AG20443 (cell line): ENCODE measurements around the gene ZYG11B.
"Not testable (repeated sequence)": the region's sequence is repeated elsewhere in the genome, so short reads cannot be mapped to it uniquely, and the experiment has no call there.

Source experiments
- DNase-seq: peaks from one replicate; pipeline ENCODE4 v3.0.0; 2012; ENCODE audit warnings: low spot score, mixed read lengths

The ZYG11B gene

DNA sequence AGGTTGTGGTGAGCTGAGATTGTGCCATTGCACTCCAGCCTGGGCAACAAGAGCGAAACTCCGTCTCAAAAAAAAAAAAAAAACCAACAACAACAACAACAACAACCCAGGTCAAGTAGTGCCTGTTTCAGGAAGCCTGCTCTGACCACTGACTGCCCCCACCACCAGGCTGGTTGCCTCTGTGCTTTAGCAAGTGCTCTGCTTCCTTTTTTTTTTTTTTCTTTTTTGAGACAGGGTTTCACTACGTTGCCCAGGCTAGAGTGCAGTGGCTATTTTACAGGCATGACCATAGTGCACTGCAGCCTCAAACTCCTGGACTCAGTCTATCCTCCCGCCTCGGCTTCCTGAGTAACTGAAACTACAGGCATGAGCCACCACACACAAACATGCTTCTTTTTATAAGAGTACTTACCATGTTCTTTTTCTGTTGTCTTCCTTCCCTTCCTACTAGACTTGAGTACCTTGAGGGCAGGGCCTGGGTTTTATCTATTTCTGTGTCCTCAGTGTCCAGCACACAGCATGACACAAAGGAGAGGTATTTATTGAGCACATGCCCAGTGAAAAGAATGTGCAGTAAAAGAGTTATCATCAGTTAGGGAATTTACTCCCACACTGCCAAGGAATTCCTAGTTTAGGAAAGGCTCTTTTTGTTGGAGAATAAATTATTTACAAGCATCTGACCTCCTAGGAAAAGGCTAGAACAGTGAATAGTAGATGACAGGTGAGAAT is 18.2 kb upstream of the ZYG11B start:
- DNase-seq = peak; percentile 83

DNA sequence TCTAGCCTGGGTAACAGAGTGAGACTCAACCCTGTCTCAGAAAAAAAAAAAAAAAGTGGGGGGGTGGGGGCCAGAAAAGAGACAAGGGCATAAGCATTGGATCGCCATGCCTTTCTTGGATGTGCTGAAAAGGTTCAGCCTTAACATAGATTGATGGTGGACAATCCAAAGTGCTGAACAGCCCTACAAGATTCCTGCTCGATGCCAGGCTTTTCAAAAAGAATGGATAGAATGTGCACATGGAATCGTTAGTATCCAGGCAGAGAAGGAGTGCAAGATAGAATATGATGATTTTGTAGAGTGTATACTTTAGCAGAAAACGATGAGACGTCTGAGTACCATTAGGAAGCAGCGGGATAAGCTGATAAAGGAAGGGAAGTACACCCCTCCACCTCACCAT is 17.2 kb upstream of the ZYG11B start:
- no peak for DNase-seq

DNA sequence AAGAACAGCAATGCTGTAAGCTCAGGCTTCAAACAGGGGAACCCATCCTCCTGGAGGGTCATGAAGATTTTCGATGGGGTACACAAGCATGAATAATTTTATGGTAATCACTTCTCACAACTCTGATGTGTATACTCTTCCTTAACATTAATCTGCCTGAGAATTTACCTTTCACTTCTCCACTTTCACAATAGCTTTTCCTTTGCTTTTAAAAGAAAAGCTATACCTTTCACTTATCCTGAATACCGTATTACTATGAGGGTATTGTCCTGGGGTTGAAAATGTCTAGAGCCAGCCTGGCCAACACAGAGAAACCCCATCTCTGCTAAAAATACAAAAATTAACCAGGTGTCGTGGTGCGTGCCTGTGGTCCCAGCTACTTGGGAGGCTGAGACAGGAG is 12.7 kb upstream of the ZYG11B start:
- no peak for DNase-seq

DNA sequence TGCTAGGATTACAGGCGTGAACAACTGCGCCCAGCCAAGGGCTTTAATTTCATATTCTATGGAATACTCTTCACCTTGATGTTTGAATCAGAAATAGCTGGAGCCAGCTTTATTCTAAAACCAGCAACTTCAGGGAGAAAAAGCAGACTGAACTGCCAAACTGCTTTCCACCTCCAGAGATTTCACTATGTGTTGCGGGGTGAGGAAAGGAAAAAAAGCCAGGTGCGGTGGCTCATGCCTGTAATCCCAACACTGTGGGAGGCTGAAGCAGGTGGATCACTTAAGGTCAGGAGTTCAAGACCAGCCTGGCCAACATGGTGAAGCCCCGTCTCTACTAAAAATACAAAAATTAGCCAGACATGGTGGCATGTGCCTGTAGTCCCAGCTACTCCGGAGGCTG is 11.0 kb upstream of the ZYG11B start:
- not testable (repeated sequence) for DNase-seq

DNA sequence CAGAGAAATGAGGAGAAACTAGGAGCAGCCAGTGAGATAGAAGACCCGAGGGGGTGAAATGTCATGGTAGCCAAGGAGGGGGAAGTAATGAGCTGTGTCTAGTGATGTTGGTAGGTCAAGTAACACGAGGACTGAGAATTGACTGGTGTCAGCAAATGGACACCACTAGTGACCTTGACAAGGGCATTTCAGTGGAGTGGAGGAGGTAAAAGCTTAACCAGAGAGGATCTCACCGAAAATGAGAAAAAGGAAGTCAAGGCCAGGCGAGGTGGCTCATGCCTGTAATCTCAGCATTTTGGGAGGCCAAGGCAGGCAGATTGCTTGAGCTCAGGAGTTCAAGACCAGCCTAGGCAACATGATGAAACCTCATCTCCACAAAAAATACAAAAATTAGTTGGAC is 3.0 kb upstream of the ZYG11B start:
- no peak for DNase-seq

DNA sequence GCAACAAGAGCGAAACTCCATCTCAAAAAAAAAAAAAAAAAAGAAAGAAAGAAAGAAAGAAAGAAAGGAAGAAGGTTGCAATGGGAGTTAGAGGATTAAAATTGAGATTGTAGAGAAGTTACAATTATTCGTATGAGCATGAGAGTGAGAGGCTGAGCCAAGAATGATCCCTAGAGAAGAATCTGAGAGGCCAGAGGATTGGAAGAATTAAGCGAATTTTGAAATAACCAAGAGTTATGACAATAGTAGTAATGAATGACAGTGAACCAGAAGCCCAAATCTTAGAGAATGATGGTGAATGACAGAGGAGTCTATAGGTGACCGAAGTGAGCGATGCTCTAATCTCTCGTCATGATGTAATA is 369 bp upstream of the ZYG11B start:
- DNase-seq = no peak

DNA sequence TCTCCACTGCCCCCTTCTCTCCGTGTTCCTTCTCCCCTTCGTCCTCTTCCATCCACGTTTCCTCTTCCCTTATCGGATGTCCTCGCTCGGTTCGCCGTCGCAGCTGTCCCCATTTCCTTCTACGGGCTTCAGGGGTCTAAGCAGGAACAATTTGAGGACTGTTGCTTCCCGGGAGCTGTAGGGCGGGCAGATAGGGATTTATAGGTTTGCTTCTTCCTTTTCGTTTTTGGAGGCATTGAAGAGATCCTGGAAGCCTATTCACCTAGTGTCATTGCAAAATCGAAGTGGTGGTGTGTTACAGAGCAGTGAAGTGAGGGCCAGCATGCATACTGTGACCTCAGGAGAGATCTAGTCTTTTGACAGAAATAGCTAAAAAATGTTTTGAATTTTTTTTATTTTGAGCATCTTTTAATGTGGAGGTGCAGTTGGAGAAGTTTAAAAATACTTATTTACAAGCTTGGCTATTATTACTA is 897 bp downstream of the ZYG11B start:
- peak; percentile 21 for DNase-seq

DNA sequence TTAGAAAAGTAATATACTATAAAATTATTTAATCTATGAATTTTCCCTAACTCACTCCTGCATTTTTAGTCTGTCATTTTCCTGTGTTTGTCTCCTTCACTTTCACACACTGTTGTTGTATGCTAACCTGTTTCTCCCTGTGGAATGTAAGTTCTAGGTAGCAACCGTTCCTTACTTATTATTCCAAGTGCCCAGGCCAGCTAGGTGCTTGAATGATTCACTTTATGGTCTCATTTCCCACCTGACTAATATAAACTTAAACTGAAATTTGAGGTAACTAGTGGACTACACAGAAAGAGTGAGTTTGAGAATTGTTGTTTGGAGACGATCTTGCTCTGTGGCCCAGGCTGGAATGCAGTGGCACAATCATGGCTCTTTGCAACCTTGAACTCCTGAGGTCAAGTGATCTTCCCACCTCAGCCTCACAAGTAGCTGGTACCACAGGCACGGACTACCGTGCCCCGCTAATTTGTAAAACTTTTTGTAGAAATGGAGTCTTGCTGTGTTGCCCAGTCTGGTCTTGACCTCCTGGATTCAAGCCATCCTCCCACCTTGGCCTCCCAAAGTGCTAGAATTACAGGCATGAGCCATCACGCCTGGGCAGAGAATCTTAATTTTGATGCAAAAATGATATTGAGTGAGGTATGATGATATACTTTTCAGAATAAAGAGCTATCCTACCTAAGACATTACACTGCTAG is 1.9 kb downstream of the ZYG11B start:
- no peak for DNase-seq

DNA sequence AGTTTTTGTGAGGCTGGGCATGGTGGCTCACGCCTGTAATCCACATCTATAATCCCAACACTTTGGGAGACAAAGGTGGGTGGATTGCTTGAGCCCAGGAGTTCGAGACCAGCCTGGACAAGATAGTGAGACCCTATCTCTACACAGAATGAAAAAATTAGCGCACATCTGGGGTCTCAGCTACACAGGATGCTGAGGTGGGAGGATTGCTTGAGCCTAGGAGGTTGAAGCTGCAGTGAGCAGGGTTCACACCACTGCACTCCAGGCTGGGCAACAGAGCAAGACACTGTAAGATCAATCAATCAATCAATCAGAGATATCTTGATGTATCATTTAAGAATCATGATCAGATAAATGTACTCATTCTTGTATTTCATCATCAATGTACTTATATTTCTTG is 7.1 kb downstream of the ZYG11B start:
- no peak for DNase-seq

DNA sequence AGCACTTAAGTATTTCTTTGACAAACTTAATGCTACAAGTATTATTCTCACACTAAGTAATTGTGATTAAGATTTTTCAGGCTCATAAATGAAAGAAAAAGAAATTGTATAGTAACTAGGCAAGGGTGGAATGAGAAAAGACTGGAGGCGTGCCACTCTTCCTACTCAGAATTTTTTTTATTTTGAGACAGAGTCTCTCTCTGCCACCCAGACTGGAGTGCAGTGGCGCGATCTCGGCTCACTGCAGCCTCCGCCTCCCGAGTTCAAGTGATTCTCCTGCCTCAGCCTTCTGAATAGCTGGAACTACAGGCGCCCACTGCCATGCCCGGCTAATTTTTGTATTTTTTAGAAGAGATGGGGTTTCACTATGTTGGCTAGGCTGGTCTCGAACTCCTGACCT is 9.1 kb downstream of the ZYG11B start:
- not testable (repeated sequence) for DNase-seq

DNA sequence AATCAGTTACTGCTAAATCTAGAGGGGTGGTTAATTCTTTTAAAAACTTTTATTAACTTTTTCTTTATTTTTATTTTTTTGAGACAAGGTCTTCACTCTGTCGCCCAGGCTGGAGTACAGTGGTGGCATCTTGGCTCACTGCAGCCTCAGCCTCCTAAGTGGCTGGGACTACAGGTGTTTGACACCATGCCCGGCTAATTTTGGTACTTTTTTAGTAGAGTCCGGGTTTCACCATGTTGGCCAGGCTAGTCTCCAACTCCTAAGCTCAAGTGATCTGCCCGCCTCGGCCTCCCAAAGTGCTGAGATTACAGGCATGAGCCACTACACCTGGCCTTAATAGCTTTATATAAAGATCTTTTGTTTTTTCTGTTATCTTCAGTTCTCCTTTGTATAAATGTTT is 11.9 kb downstream of the ZYG11B start:
- no peak for DNase-seq

DNA sequence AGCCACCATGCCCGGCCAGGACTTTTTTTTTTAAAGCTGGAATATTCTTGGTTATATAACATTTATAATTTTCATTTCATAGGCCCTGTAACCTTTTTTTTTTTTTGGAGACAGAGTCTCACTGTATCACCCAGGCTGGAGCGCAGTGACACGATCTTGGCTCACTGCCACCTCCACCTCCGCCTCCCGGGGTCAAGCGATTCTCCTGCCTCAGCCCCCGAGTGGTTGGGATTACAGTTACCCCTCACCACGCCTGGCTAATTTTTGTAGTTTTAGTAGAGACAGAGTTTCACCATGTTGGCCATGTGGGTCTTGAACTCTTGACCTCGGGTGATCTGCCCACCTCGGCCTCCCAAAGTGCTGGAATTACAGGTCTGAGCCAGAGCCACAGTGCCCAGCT is 12.6 kb downstream of the ZYG11B start:
- DNase-seq = no peak

DNA sequence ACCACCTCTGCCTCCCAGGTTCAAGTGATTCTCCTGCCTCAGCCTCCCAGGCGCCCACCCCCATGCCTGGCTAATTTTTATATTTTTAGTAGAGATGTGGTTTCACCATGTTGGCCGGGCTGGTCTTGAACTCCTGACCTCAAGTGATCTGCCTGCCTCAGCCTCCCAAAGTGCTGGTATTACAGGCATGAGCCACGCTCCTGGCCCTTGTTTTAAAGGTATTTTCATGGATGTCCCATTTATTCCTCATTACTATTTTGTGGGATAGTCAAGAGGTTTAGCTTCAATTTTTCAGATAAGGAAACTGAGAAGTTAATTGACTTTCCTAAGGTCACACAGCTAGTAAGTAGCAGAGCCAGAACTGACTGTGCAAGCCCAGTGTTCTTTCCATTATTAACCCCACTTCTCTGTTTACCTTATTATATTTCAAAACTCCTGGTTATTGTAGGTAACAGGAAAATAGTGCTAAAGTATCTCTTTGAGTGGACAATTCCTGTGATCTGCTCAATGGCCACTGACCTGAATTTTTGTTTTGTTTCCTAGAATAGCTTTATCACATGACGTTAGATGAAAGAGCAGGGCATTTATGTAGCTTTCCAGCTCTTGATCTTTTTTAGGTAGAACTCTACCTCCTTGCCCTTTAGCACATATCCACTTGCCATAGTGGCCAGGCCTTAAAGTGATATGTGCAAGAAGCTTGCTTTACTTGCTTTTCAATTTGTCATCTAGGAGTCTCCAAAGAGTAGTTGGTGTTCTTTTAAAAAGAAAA is 13.6 kb downstream of the ZYG11B start:
- no peak for DNase-seq

DNA sequence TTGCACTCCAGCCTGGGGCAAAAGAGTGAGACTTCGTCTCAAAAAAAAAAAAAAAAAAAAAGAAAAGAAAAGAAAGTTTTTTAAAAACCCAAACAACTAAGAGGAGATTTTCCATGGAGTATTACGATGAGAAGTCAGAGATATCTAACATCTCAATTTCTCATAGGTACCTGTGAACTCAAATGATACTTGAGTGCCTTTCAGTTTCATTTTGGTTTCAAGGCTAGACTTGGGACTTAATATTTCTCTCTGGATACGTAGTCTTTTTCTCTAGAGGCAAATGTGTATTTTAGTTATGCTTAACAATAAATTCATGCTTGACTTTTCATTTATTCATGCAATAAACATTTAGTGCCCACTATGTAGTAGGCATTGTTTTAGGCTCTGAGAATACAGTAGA is 15.0 kb downstream of the ZYG11B start:
- DNase-seq = no peak

DNA sequence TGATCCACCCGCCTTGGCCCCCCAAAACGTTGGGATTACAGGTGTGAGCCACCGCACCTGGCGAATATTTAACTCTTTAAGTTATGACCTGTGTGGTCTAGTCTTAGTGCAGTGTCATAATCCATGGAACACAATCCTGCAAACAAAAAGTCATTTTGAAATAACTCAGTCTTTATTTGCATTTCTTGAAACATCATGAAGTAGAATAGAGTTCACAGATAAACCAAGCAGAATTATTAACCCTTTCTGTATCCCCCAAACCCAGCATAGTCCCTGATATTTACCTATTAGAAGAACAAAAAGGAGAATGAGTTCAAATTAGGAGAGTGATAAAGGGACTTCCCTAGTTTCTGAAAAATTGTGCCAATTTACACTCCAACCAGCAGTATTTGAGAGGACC is 19.9 kb downstream of the ZYG11B start:
- no peak for DNase-seq

DNA sequence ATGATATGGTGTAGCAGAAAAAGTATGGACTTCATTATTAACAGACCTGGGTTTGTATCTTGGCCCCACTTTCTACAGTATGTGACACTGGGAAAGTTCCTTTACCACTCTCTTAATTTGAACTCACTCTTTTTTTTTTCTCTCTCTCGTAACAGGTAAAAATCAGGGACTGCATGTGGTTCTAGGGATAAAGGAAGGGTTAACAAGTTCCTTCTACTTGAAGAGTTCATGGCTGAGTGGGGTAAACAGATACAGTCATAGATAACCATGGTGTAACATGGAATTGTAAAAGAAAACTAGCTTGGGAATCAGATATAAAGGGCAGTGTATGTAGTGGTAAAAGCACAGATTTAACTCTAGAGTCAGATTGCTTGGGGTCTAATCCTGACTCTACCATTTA is 21.2 kb downstream of the ZYG11B start:
- no peak for DNase-seq

DNA sequence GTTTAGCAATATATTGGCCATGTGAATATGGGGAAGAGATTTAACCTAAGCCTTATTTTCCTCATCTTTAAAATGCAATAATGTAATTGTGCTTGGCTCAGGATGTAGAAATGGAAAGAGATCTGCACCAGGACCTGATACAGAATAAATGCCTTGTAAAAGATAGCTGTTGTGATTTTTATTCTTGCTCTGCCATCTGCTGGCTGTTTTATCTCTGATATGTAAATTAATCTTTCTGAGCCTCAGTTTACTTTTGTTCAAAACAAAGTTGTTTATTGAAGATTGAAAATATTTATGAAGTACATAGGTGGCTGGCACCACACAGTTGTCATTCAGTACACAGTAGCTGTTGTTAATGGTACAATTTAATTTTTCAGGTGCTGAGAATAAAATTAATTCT is 21.9 kb downstream of the ZYG11B start:
- no peak for DNase-seq

DNA sequence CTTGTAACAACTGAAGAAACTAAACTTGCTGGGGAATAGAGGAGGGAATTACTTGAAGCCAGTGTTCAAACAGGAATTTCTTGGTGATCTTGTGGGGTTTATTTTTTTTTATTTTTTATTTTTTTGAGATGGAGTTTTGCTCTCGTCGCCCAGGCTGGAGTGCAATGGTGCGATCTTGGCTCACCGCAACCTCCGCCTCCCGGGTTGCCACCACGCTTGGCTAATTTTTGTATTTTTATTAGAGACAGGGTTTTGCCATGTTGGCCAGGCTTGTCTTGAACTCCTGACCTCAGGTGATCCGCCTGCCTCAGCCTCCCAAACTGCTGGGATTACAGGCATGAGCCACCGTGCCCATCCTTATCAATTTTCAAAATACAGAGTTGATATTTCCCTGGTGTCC is 23.2 kb downstream of the ZYG11B start:
- DNase-seq = not testable (repeated sequence)

DNA sequence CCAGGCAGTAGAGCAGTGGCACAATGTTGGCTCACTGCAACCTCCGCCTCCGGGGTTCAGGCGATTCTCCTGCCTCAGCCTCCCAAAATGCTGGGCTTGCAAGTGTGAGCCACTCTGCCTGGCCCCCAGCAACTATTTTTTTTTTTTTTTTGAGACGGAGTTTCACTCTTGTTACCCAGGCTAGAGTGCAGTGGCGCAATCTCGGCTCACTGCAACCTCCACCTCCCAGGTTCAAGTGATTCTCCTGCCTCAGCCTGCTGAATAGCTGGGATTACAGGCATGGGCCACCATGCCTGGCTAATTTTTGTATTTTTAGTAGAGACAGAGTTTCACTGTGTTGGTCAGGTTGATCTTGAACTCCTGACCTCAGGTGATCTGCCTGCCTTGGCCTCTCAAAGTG is 23.9 kb downstream of the ZYG11B start:
- DNase-seq = not testable (repeated sequence)

DNA sequence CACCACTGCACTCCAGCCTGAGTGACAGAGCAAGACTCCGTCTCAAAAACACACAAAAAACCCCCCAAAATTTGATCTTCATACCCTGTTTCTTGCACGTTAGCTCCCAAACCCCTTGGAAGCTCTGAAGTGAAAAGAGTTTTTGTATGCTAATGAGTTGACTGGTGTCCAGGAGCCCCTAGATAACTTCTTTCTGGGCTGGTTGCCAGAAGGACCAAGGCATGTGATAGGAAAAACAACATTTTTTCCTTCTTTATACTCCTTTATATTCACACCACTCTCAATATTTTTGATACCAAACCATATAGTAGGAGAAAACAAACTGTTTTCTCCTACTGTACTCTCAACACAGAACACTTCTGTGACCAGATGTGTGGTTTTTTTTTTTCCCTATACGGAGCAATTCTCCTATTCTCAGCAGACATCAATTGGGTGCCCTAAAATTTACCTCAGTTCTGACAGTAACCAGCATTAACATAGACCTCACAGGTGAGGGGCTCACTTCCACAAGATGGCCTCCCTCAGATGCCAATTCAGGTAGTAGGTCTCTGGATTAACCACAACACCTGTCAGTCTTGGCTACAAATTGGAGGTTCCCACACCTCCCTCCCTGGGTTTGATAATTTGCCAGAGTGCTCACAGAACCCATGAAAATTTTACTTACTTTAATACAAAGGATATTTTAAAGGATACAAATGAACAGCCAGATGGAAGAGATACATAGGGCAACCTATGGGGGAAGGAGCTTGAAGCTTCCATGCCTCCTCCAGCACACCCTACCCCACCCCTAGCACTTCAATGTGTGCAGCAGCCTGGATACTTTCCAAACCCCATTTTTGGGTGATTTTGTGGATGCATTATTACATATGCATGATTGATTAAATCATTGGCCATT is 25.6 kb downstream of the ZYG11B start:
- DNase-seq = no peak

DNA sequence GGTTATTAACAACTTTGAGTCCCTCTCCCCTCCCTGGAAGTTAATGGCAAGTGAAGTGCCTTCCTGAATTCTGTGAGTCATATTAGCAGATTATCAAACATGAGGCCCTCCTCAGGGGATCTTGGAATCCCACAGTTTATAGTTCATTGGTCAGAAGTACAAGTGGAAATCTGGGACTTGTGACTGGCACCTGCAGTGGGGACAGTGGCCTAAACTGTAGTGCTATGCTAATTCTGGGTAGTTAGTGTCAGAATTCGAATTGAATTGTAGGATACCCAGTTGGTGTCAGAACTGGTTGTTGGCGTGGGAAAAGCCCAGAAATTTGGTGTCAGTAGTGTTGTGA is 26.2 kb downstream of the ZYG11B start:
- DNase-seq = no peak

DNA sequence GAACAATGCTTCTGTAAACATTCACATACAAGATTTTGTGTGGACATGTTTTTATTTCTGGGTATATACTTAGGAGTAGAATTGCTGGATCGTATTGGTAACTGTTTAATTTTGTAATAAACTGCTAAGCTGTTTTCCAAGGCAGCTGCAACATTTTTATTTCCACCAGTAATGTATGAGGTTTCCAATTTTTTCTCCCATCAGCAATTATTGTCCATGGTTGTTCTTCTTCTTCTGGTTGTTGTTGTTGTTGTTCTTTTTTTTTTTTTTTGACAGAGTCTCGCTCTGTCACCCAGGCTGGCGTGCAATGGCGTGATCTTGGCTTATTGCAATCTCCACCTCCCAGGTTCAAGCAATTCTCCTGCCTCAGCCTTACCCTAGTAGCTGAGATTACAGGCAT is 26.9 kb downstream of the ZYG11B start:
- no peak for DNase-seq
